BLaER1 treated with 17β-estradiol and CSF1 and Interleukin-3, amounts not matched to agents 10 nM and 100 nM (cell line): ENCODE measurements around the gene GABBR2.

ENCODE experiments used
- H3K27ac ChIP-seq, 11 experiments: shearing (Covaris generic); formaldehyde crosslinking; 2 replicates each; pipeline ENCODE4 v1.8.1; 2022
- H3K27me3 ChIP-seq, 11 experiments: shearing (Covaris generic); formaldehyde crosslinking; 2 replicates each; pipeline ENCODE4 v1.8.1; 2022
- H3K36me3 ChIP-seq, 11 experiments: shearing (Covaris generic); formaldehyde crosslinking; 2 replicates each; pipeline ENCODE4 v1.8.1; 2022
- H3K4me1 ChIP-seq, 10 experiments: shearing (Covaris generic); formaldehyde crosslinking; 2 replicates each; pipeline ENCODE4 v1.8.1; 2022
- H3K4me2 ChIP-seq, 11 experiments: shearing (Covaris generic); formaldehyde crosslinking; 2 replicates each; pipeline ENCODE4 v1.8.1; 2022
- H3K4me3 ChIP-seq, 10 experiments: shearing (Covaris generic); formaldehyde crosslinking; 2 replicates each; pipeline ENCODE4 v1.8.1; 2022
- H3K9ac ChIP-seq, 11 experiments: shearing (Covaris generic); formaldehyde crosslinking; 2 replicates each; pipeline ENCODE4 v1.8.1; 2022
- H3K9me3 ChIP-seq, 11 experiments: shearing (Covaris generic); formaldehyde crosslinking; replicated peaks in 1 of 11; 2 replicates each; pipeline ENCODE4 v1.8.1; 2022
- H4K20me1 ChIP-seq, 11 experiments: shearing (Covaris generic); formaldehyde crosslinking; 2 replicates each; pipeline ENCODE4 v1.8.1; 2022
- Cebpa-rat ChIP-seq, 11 experiments: shearing (Covaris generic); IDR thresholded peaks; 2 replicates each; pipeline ENCODE4 v1.8.1; 2022

Gene GABBR2

GRCh38 chr9:98406469-98406868, 302.3 kb downstream of the GABBR2 start:
- H3K9ac ChIP-seq = no peak overlapping the region
- H3K4me2 ChIP-seq = no peak overlapping the region
- no peaks in the 10 kb centered on the region for H3K27me3 ChIP-seq
- H4K20me1 ChIP-seq = no peaks in the 10 kb centered on the region
- no peaks in the 10 kb centered on the region for H3K36me3 ChIP-seq
- H3K4me1 ChIP-seq = peaks cover 13 to 19% (median 17%) of the 10 kb centered on the region in 10 experiments
- no peak overlapping the region for H3K27ac ChIP-seq
- H3K9me3 ChIP-seq = no peaks in the 10 kb centered on the region
- no peak overlapping the region for H3K4me3 ChIP-seq
- no peak for TF ChIP-seq Cebpa-rat (IDR thresholded peaks at IDR 0.05)

- no peak for TF ChIP-seq Cebpa-rat (IDR thresholded peaks at IDR 0.05)
- no peak overlapping the region for H3K4me3 ChIP-seq
- no peaks in the 10 kb centered on the region for H3K36me3 ChIP-seq
- H3K9ac ChIP-seq = no peak overlapping the region
- no peak overlapping the region for H3K4me2 ChIP-seq
- H4K20me1 ChIP-seq = no peaks in the 10 kb centered on the region
- no peaks in the 10 kb centered on the region for H3K27me3 ChIP-seq
- H3K27ac ChIP-seq = no peak overlapping the region
- no peaks in the 10 kb centered on the region for H3K9me3 ChIP-seq
- peaks cover under 1 to 5% (median 3%) of the 10 kb centered on the region in 10 experiments; a peak in 19 of 20 replicates for H3K4me1 ChIP-seq
Measured at GRCh38 chr9:98404237-98404636, 304.5 kb downstream of the GABBR2 start.

- H3K36me3 ChIP-seq = no peaks in the 10 kb centered on the region
- H3K9ac ChIP-seq = no peak overlapping the region
- no peaks in the 10 kb centered on the region for H3K27me3 ChIP-seq
- H4K20me1 ChIP-seq = no peaks in the 10 kb centered on the region
- H3K4me1 ChIP-seq = no peaks in the 10 kb centered on the region
- H3K9me3 ChIP-seq = no peaks in the 10 kb centered on the region
- no peak for TF ChIP-seq Cebpa-rat (IDR thresholded peaks at IDR 0.05)
- H3K27ac ChIP-seq = no peak overlapping the region
- no peak overlapping the region for H3K4me2 ChIP-seq
- H3K4me3 ChIP-seq = no peak overlapping the region
Measured at GRCh38 chr9:98403715-98404114, 305.0 kb downstream of the GABBR2 start.

GRCh38 chr9:98402019-98402840, 306.5 kb downstream of the GABBR2 start:
- no peaks in the 10 kb centered on the region for H3K9me3 ChIP-seq
- no peak for TF ChIP-seq Cebpa-rat (IDR thresholded peaks at IDR 0.05)
- H3K9ac ChIP-seq = no peak overlapping the region

GRCh38 chr9:98401140-98402018, 307.4 kb downstream of the GABBR2 start:
- Histone ChIP-seq H3K4me1 (no peaks in the 10 kb centered on the region), H3K4me3 (no peak overlapping the region), H3K27ac (no peak overlapping the region), H3K36me3 (no peaks in the 10 kb centered on the region), H3K9ac (no peak overlapping the region), H3K27me3 (no peaks in the 10 kb centered on the region), H3K4me2 (no peak overlapping the region; a peak in 1 of 22 replicates), H4K20me1 (no peaks in the 10 kb centered on the region), H3K9me3 (no peaks in the 10 kb centered on the region)
- no peak for TF ChIP-seq Cebpa-rat (IDR thresholded peaks at IDR 0.05)

More at GRCh38 chr9:98402019-98402840, 306.5 kb downstream of the GABBR2 start:
- no peak overlapping the region for H3K27ac ChIP-seq
- no peak overlapping the region for H3K4me3 ChIP-seq
- H3K27me3 ChIP-seq = no peaks in the 10 kb centered on the region
- H4K20me1 ChIP-seq = no peaks in the 10 kb centered on the region
- H3K36me3 ChIP-seq = no peaks in the 10 kb centered on the region
- no peaks in the 10 kb centered on the region for H3K4me1 ChIP-seq
- H3K4me2 ChIP-seq = no peak overlapping the region

GRCh38 chr9:98399950-98400683, 308.6 kb downstream of the GABBR2 start:
- Histone ChIP-seq H3K27me3 (no peaks in the 10 kb centered on the region), H3K4me1 (no peaks in the 10 kb centered on the region), H3K9me3 (no peaks in the 10 kb centered on the region), H4K20me1 (no peaks in the 10 kb centered on the region), H3K4me3 (no peak overlapping the region), H3K36me3 (no peaks in the 10 kb centered on the region), H3K27ac (no peak overlapping the region), H3K9ac (no peak overlapping the region), H3K4me2 (no peak overlapping the region)
- no peak for TF ChIP-seq Cebpa-rat (IDR thresholded peaks at IDR 0.05)

GRCh38 chr9:98396656-98397055, 312.1 kb downstream of the GABBR2 start:
- H3K4me3 ChIP-seq = no peak overlapping the region
- peaks cover 8 to 17% (median 12%) of the 10 kb centered on the region in 11 experiments; a peak in 20 of 22 replicates for H3K9me3 ChIP-seq
- H3K27me3 ChIP-seq = no peaks in the 10 kb centered on the region
- H3K36me3 ChIP-seq = no peaks in the 10 kb centered on the region
- no peak overlapping the region for H3K27ac ChIP-seq
- no peak for TF ChIP-seq Cebpa-rat (IDR thresholded peaks at IDR 0.05)
- peaks cover 7 to 9% (median 7%) of the 10 kb centered on the region in 10 experiments for H3K4me1 ChIP-seq
- H4K20me1 ChIP-seq = no peaks in the 10 kb centered on the region
- H3K9ac ChIP-seq = no peak overlapping the region
- no peak overlapping the region for H3K4me2 ChIP-seq

- Histone ChIP-seq H3K27me3 (no peaks in the 10 kb centered on the region), H3K9ac (no peak overlapping the region), H3K4me3 (no peak overlapping the region), H3K36me3 (no peaks in the 10 kb centered on the region), H3K9me3 (peaks cover 8 to 17% (median 12%) of the 10 kb centered on the region in 11 experiments; a peak in 20 of 22 replicates), H3K4me2 (no peak overlapping the region), H3K4me1 (peaks cover 11 to 12% (median 11%) of the 10 kb centered on the region in 10 experiments), H3K27ac (no peak overlapping the region), H4K20me1 (no peaks in the 10 kb centered on the region)
- TF ChIP-seq Cebpa-rat (IDR thresholded peaks at IDR 0.05) = no peak
Measured at GRCh38 chr9:98396236-98396635, 312.5 kb downstream of the GABBR2 start.
